Right lobe of liver (tissue), 4 donors: ENCODE measurements around the gene SH2D3A.

Source experiments
- POLR2A ChIP-seq: fragments of 450-650 bp; IDR thresholded peaks from one replicate; pipeline ENCODE4 v1.6.1; 2017; ENCODE audit warnings: antibody characterized with exemption, mild to moderate bottlenecking
- TF ChIP-seq, protein P1 (sequence below), 4 donors: fragments of 200-600 bp in 3 of 4; fragments of 450-650 bp in 1 of 4; IDR thresholded peaks; one replicate each; pipeline versions ENCODE4 v1.5.1 to v1.8.0; 2016 to 2022; ENCODE audit warnings: antibody characterized with exemption in 4 of 4, mild to moderate bottlenecking in 2 of 4
- donor health status: DM: no; HTN: no; CAD: no.
- donor health status: DM: no; HTN: no; CAD: no.
- donor health status: DM: no; HTN: yes; CAD: no.

DNA sequence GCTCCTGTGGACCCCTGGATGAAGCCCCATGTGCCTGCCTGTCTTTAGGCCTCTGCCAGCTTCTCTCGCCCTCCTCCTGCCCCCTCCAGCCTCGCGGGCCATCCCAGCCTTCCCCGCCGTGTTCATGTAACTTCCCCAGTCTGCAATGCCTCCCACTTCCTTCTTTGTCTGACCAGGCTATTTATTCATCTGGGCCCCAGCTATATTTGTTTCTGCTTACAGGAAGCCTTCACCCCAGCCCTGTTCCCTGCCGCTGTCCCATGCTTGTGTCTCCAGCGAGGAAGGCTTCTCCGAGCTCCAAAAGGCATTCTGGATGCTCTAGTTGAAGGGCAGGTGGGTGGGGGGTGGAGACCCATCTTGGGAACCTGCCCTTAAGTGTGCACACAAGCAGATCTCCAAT is 38.9 kb downstream of the SH2D3A start:
- TF ChIP-seq, protein P1, sequence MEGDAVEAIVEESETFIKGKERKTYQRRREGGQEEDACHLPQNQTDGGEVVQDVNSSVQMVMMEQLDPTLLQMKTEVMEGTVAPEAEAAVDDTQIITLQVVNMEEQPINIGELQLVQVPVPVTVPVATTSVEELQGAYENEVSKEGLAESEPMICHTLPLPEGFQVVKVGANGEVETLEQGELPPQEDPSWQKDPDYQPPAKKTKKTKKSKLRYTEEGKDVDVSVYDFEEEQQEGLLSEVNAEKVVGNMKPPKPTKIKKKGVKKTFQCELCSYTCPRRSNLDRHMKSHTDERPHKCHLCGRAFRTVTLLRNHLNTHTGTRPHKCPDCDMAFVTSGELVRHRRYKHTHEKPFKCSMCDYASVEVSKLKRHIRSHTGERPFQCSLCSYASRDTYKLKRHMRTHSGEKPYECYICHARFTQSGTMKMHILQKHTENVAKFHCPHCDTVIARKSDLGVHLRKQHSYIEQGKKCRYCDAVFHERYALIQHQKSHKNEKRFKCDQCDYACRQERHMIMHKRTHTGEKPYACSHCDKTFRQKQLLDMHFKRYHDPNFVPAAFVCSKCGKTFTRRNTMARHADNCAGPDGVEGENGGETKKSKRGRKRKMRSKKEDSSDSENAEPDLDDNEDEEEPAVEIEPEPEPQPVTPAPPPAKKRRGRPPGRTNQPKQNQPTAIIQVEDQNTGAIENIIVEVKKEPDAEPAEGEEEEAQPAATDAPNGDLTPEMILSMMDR (IDR thresholded peaks at IDR 0.05), result no peak
- no peak for TF ChIP-seq POLR2A
